ENCODE results near the gene LRRC71.

GRCh38 chr1:156920233-156921052, at the start of gene LRRC71:
- peak; percentile 29 to 63 (median 56) for TF ChIP-seq CTCF (IDR thresholded peaks at IDR 0.05)
- no peak for TF ChIP-seq EP300 (IDR thresholded peaks at IDR 0.05)
- no peak for TF ChIP-seq POLR2AphosphoS5 (IDR thresholded peaks at IDR 0.05)
